ENCODE data around the gene EXOSC7.

The EXOSC7 gene

DNA sequence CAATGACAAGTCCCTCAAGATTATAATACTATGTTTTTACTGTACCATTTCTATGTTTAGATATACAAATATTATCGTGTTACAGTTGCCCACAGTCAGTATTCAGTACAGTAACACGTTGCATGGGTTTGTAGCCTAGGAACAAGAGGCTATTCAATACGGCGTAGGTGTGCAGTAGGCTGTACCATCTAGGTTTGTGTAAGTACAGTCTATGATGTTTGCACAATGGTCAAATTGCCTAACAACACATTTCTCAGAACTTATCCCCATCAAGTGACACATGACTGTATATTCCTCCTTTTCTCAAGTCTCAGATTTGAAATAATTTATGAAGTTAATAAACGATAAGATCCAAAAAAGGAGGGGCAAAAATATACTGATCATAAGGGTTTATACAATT is 21.7 kb upstream of the EXOSC7 start:
- peaks cover 6% of the 10 kb centered on the region for H3K4me1 ChIP-seq (ENCODE audit: insufficient read depth, insufficient read length)
- peaks cover 52% of the 10 kb centered on the region for H3K36me3 ChIP-seq (ENCODE audit: insufficient read depth, insufficient read length, low read length)
- DNase-seq (ENCODE audit: low read depth, low spot score) = no peak
- no peaks in the 10 kb centered on the region for H3K9me3 ChIP-seq (ENCODE audit: insufficient read depth, low read length)
- H3K4me3 ChIP-seq (ENCODE audit: insufficient read length, low read depth) = no peak overlapping the region
- TF ChIP-seq ZNF274 (IDR thresholded peaks at IDR 0.05; ENCODE audit: low read depth, low read length) = no peak
- no peak for TF ChIP-seq YY1 (IDR thresholded peaks at IDR 0.05; ENCODE audit: insufficient read depth, insufficient read length)
- TF ChIP-seq SUZ12 (IDR thresholded peaks at IDR 0.05; ENCODE audit: extremely low read depth, insufficient read depth, insufficient read length) = no peak
- H3K27me3 ChIP-seq (ENCODE audit: insufficient read depth, insufficient read length) = no peaks in the 10 kb centered on the region
- H3K9ac ChIP-seq (ENCODE audit: insufficient read length, low read depth) = no peak overlapping the region

DNA sequence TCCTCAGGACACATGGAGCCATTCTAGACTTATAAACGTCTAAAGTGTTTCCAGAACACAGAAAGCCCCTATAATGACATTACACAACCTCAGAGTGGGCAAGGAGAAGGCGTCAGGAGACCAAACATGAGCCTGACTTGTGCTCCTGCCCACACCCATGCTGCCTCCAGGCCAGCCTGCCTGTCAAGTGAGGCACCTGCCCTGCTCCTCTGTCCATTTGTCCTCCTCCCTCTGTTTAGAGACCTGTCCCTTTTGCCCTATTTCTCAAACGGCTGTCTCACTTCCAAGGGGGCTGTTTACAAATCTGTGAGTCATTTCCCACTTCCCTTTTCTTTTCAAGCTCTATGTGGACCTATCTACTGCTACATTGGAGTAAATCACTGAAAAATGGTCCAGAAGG is 21.1 kb upstream of the EXOSC7 start:
- Histone ChIP-seq H3K4me1 (ENCODE audit: insufficient read depth, insufficient read length) (peaks cover 4% of the 10 kb centered on the region), H3K9me3 (ENCODE audit: insufficient read depth, low read length) (no peaks in the 10 kb centered on the region), H3K36me3 (ENCODE audit: insufficient read depth, insufficient read length, low read length) (peaks cover 56% of the 10 kb centered on the region), H3K9ac (ENCODE audit: insufficient read length, low read depth) (no peak overlapping the region), H3K27me3 (ENCODE audit: insufficient read depth, insufficient read length) (no peaks in the 10 kb centered on the region), H3K4me3 (ENCODE audit: insufficient read length, low read depth) (no peak overlapping the region)
- TF ChIP-seq YY1 (IDR thresholded peaks at IDR 0.05; ENCODE audit: insufficient read depth, insufficient read length) (no peak), SUZ12 (IDR thresholded peaks at IDR 0.05; ENCODE audit: extremely low read depth, insufficient read depth, insufficient read length) (no peak), ZNF274 (IDR thresholded peaks at IDR 0.05; ENCODE audit: low read depth, low read length) (no peak)
- DNase-seq (ENCODE audit: low read depth, low spot score) = no peak

GRCh38 chr3:44955917-44956316 is 20.1 kb upstream of the EXOSC7 start:
- no peak overlapping the region for H3K4me3 ChIP-seq (ENCODE audit: insufficient read length, low read depth)
- H3K4me1 ChIP-seq (ENCODE audit: insufficient read depth, insufficient read length) = peaks cover 2% of the 10 kb centered on the region
- no peak for DNase-seq (ENCODE audit: low read depth, low spot score)
- no peaks in the 10 kb centered on the region for H3K9me3 ChIP-seq (ENCODE audit: insufficient read depth, low read length)
- H3K36me3 ChIP-seq (ENCODE audit: insufficient read depth, insufficient read length, low read length) = peaks cover 56% of the 10 kb centered on the region
- no peak overlapping the region for H3K9ac ChIP-seq (ENCODE audit: insufficient read length, low read depth)
- H3K27me3 ChIP-seq (ENCODE audit: insufficient read depth, insufficient read length) = no peaks in the 10 kb centered on the region
- TF ChIP-seq YY1 (IDR thresholded peaks at IDR 0.05; ENCODE audit: insufficient read depth, insufficient read length) (no peak), SUZ12 (IDR thresholded peaks at IDR 0.05; ENCODE audit: extremely low read depth, insufficient read depth, insufficient read length) (no peak), ZNF274 (IDR thresholded peaks at IDR 0.05; ENCODE audit: low read depth, low read length) (no peak)

- Histone ChIP-seq H3K27me3 (ENCODE audit: insufficient read depth, insufficient read length) (no peaks in the 10 kb centered on the region), H3K36me3 (ENCODE audit: insufficient read depth, insufficient read length, low read length) (peaks cover 56% of the 10 kb centered on the region), H3K9me3 (ENCODE audit: insufficient read depth, low read length) (no peaks in the 10 kb centered on the region), H3K4me3 (ENCODE audit: insufficient read length, low read depth) (no peak overlapping the region), H3K4me1 (ENCODE audit: insufficient read depth, insufficient read length) (no peaks in the 10 kb centered on the region), H3K9ac (ENCODE audit: insufficient read length, low read depth) (no peak overlapping the region)
- no peak for DNase-seq (ENCODE audit: low read depth, low spot score)
- TF ChIP-seq SUZ12 (IDR thresholded peaks at IDR 0.05; ENCODE audit: extremely low read depth, insufficient read depth, insufficient read length) (no peak), YY1 (IDR thresholded peaks at IDR 0.05; ENCODE audit: insufficient read depth, insufficient read length) (no peak), ZNF274 (IDR thresholded peaks at IDR 0.05; ENCODE audit: low read depth, low read length) (no peak)
Observed at GRCh38 chr3:44957986-44958385, 18.1 kb upstream of the EXOSC7 start.

DNA sequence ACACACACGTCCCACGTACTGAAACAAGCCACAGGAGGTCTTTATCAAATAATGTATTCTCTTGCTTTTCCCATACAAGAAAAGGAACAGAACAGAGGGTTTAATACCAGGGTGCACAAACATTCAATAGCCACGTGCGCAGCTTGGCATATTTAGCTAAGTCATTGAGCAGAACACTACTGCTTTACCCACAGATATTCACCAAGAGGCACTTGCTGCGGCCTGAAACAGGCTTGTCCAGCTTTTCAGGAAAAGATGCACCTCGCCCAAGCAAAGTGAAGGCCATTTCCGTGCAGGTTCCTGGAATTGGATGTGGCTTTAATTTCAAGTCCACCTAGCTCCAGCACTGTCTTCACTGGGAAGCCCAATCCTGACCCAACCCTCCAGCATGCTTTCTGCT is 17.7 kb upstream of the EXOSC7 start:
- Histone ChIP-seq H3K4me3 (ENCODE audit: insufficient read length, low read depth) (no peak overlapping the region), H3K27me3 (ENCODE audit: insufficient read depth, insufficient read length) (no peaks in the 10 kb centered on the region), H3K9me3 (ENCODE audit: insufficient read depth, low read length) (no peaks in the 10 kb centered on the region), H3K36me3 (ENCODE audit: insufficient read depth, insufficient read length, low read length) (peaks cover 53% of the 10 kb centered on the region), H3K4me1 (ENCODE audit: insufficient read depth, insufficient read length) (no peaks in the 10 kb centered on the region), H3K9ac (ENCODE audit: insufficient read length, low read depth) (no peak overlapping the region)
- TF ChIP-seq ZNF274 (IDR thresholded peaks at IDR 0.05; ENCODE audit: low read depth, low read length) = no peak
- TF ChIP-seq SUZ12 (IDR thresholded peaks at IDR 0.05; ENCODE audit: extremely low read depth, insufficient read depth, insufficient read length) = no peak
- TF ChIP-seq YY1 (IDR thresholded peaks at IDR 0.05; ENCODE audit: insufficient read depth, insufficient read length) = no peak
- no peak for DNase-seq (ENCODE audit: low read depth, low spot score)

DNA sequence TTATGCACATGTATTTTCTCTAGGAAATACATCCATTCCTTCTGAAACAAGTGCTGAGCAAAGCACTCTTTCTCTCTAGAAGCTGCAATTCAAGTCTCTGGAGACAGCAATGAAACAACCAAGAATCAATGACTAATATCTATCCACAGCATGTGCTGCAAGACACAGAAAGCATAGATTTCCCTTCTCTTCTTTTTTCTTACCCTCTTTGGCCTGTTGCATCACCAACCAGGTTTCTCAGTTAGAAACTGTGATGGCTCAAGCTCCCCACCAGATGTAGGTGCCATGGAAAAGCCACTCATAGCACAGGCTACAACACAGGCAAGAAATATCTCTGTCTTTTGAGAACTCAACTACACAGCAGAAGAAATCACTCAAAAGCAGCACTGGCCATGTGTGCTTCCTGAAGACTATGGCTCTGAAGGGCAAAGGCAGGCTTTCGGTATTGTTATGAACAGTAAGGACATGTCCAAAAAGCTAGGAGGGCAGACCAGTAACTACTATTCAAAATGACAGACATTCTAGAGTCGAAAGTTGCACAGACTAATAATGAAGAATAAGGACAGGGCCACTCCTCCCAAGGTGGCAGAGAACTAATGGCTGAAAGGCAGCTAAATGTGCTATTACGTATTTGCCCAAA is 15.5 kb upstream of the EXOSC7 start:
- Histone ChIP-seq H3K4me1 (ENCODE audit: insufficient read depth, insufficient read length) (no peaks in the 10 kb centered on the region), H3K36me3 (ENCODE audit: insufficient read depth, insufficient read length, low read length) (peaks cover 41% of the 10 kb centered on the region), H3K4me3 (ENCODE audit: insufficient read length, low read depth) (no peak overlapping the region), H3K9ac (ENCODE audit: insufficient read length, low read depth) (no peak overlapping the region), H3K27me3 (ENCODE audit: insufficient read depth, insufficient read length) (no peaks in the 10 kb centered on the region), H3K9me3 (ENCODE audit: insufficient read depth, low read length) (no peaks in the 10 kb centered on the region)
- DNase-seq (ENCODE audit: low read depth, low spot score) = no peak
- TF ChIP-seq ZNF274 (IDR thresholded peaks at IDR 0.05; ENCODE audit: low read depth, low read length) (no peak), YY1 (IDR thresholded peaks at IDR 0.05; ENCODE audit: insufficient read depth, insufficient read length) (no peak), SUZ12 (IDR thresholded peaks at IDR 0.05; ENCODE audit: extremely low read depth, insufficient read depth, insufficient read length) (no peak)

DNA sequence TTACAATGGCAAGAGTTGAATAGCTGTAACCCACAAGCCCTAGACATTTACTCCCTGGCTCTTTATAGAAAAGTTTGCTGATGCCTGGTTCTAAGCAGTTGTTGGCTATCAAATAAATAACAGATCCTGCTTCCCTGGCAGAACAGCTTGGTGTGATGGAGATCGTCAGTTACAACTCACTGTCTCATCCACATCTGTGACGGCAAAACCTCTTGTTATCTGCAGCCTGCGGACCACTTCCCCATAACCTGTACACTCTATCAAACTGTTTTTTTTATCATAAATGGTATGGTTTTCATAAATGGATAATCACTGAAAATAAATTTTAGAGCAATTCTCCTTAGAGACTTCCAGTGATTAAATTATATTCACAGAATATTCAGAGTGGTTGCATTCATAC is 14.2 kb upstream of the EXOSC7 start:
- H3K4me3 ChIP-seq (ENCODE audit: insufficient read length, low read depth) = no peak overlapping the region
- H3K9ac ChIP-seq (ENCODE audit: insufficient read length, low read depth) = no peak overlapping the region
- H3K36me3 ChIP-seq (ENCODE audit: insufficient read depth, insufficient read length, low read length) = peaks cover 30% of the 10 kb centered on the region
- H3K4me1 ChIP-seq (ENCODE audit: insufficient read depth, insufficient read length) = no peaks in the 10 kb centered on the region
- no peaks in the 10 kb centered on the region for H3K27me3 ChIP-seq (ENCODE audit: insufficient read depth, insufficient read length)
- TF ChIP-seq SUZ12 (IDR thresholded peaks at IDR 0.05; ENCODE audit: extremely low read depth, insufficient read depth, insufficient read length) (no peak), ZNF274 (IDR thresholded peaks at IDR 0.05; ENCODE audit: low read depth, low read length) (no peak), YY1 (IDR thresholded peaks at IDR 0.05; ENCODE audit: insufficient read depth, insufficient read length) (no peak)
- no peak for DNase-seq (ENCODE audit: low read depth, low spot score)
- no peaks in the 10 kb centered on the region for H3K9me3 ChIP-seq (ENCODE audit: insufficient read depth, low read length)
